GM23338 (cell line): ENCODE data around the gene MPIG6B. TPM values are rescaled to one million over a fixed set of nuclear protein-coding genes. Genes with fewer than 3 reads are reported as not detected.

Source experiments
- ATAC-seq: fragments of 200-7000 bp; cut with Tn5 transposase; 3 replicates; pipeline ENCODE4 v1.9.1; 2020
- DNase-seq: peaks from one replicate; pipeline ENCODE4 v3.0.0-alpha.2; 2015; ENCODE audit warnings: low spot score
- H2AFZ ChIP-seq: fragments of 200-600 bp; sonication (generic); 2 replicates; pipeline ENCODE4 v1.8.0; 2016; ENCODE audit warnings: antibody characterized with exemption, mild to moderate bottlenecking, moderate library complexity
- H3F3A ChIP-seq: fragments of 200-600 bp; sonication (generic); replicated peaks from 2 replicates; pipeline ENCODE4 v1.8.0; 2017; ENCODE audit warnings: antibody characterized with exemption, mixed run types, low read depth
- H3K27ac ChIP-seq: fragments of 200-600 bp; sonication (generic); 2 replicates; pipeline ENCODE4 v1.6.1; 2016; ENCODE audit warnings: low read depth
- H3K27me3 ChIP-seq: fragments of 200-600 bp; sonication (generic); 2 replicates; pipeline ENCODE4 v1.8.0; 2016; ENCODE audit warnings: mild to moderate bottlenecking, mixed run types, moderate library complexity; ENCODE audit not compliant: insufficient read depth
- H3K36me3 ChIP-seq: fragments of 200-600 bp; sonication (generic); 2 replicates; pipeline ENCODE4 v1.8.0; 2016; ENCODE audit warnings: mild to moderate bottlenecking; ENCODE audit not compliant: insufficient read depth
- H3K4me1 ChIP-seq: fragments of 200-600 bp; sonication (generic); 2 replicates; pipeline ENCODE4 v1.8.0; 2016; ENCODE audit warnings: mild to moderate bottlenecking, moderate library complexity; ENCODE audit not compliant: insufficient read depth
- H3K4me2 ChIP-seq: fragments of 200-600 bp; sonication (generic); 2 replicates; pipeline ENCODE4 v1.7.1; 2017; ENCODE audit warnings: mixed run types
- H3K4me3 ChIP-seq: fragments of 200-600 bp; sonication (generic); 2 replicates; pipeline ENCODE4 v1.6.1; 2016; ENCODE audit warnings: mixed run types
- H3K79me2 ChIP-seq: fragments of 200-600 bp; sonication (generic); replicated peaks from 2 replicates; pipeline ENCODE4 v1.8.0; 2017; ENCODE audit warnings: mild to moderate bottlenecking; ENCODE audit not compliant: insufficient read depth
- H3K9me2 ChIP-seq: fragments of 200-600 bp; sonication (generic); 2 replicates; pipeline ENCODE4 v1.8.0; 2017; ENCODE audit not compliant: insufficient read depth
- H4K20me1 ChIP-seq: fragments of 200-600 bp; sonication (generic); replicated peaks from 2 replicates; pipeline ENCODE4 v1.8.0; 2017; ENCODE audit warnings: mild to moderate bottlenecking; ENCODE audit not compliant: insufficient read depth
- H3K27ac Mint-ChIP-seq: 2 replicates; pipeline ENCODE4 v1.8.0; 2020; ENCODE audit warnings: inconsistent platforms, mild to moderate bottlenecking, moderate library complexity, mixed read lengths
- H3K27me3 Mint-ChIP-seq: 3 replicates; pipeline ENCODE4 v1.8.0; 2022; ENCODE audit warnings: low read depth, mild to moderate bottlenecking, moderate library complexity, mixed read lengths, inconsistent platforms; ENCODE audit not compliant: insufficient read depth, poor library complexity
- H3K36me3 Mint-ChIP-seq: 3 replicates; pipeline ENCODE4 v1.8.0; 2021; ENCODE audit warnings: low read depth, mild to moderate bottlenecking, inconsistent platforms, moderate library complexity, mixed read lengths
- H3K4me1 Mint-ChIP-seq: 3 replicates; pipeline ENCODE4 v1.8.0; 2020; ENCODE audit warnings: mild to moderate bottlenecking, inconsistent platforms, mixed read lengths
- H3K4me3 Mint-ChIP-seq: 3 replicates; pipeline ENCODE4 v1.8.0; 2021; ENCODE audit warnings: moderate library complexity, mild to moderate bottlenecking, inconsistent platforms, mixed read lengths
- H3K9me3 Mint-ChIP-seq: 3 replicates; pipeline ENCODE4 v1.8.0; 2020; ENCODE audit warnings: moderate library complexity, mild to moderate bottlenecking, inconsistent platforms, mixed read lengths
- CREB1 ChIP-seq: fragments of 250-450 bp; sonication (Bioruptor Pico); IDR thresholded peaks from 2 replicates; pipeline ENCODE4 v1.5.0; 2020; ENCODE audit warnings: low read depth, mild to moderate bottlenecking, moderate library complexity
- EZH2 ChIP-seq: fragments of 200-600 bp; sonication (generic); IDR thresholded peaks from one replicate; pipeline ENCODE4 v1.8.0; 2017; ENCODE audit warnings: antibody characterized with exemption, mild to moderate bottlenecking, low read depth; ENCODE audit not compliant: unreplicated experiment
- EZH2phosphoT487 ChIP-seq: fragments of 200-600 bp; sonication (generic); IDR thresholded peaks from one replicate; pipeline ENCODE4 v1.8.1; 2018; ENCODE audit warnings: antibody characterized with exemption; ENCODE audit not compliant: unreplicated experiment
- JUNB ChIP-seq: IDR thresholded peaks from one replicate; pipeline ENCODE4 v1.6.1; 2016; ENCODE audit warnings: antibody characterized with exemption; ENCODE audit not compliant: unreplicated experiment
- NANOG ChIP-seq: IDR thresholded peaks from 2 replicates; pipeline ENCODE4 v1.6.1; 2016; ENCODE audit warnings: antibody characterized with exemption, borderline replicate concordance
- ZNF114 ChIP-seq: fragments of 250-450 bp; sonication (Bioruptor Pico); IDR thresholded peaks from 2 replicates; pipeline ENCODE4 v1.5.0; 2020; ENCODE audit warnings: mild to moderate bottlenecking, moderate library complexity
- ZNF331 ChIP-seq: fragments of 250-450 bp; sonication (Bioruptor Pico); IDR thresholded peaks from 2 replicates; pipeline ENCODE4 v1.5.0; 2020; ENCODE audit warnings: low read depth, mild to moderate bottlenecking, moderate library complexity
- polyA plus RNA-seq: library from polyadenylated mRNA; unstranded; fragments of >200 nt; fragmentation: Nextera tagmentation; extraction: Ambion mirVana; gene quantifications from 2 replicates; pipeline ENCODE4 v1.2.1, GENCODE V29; 2016
- total RNA-seq: library from RNA; depleted of rRNA; stranded (reverse); fragments of >200 nt; shearing (Covaris generic); gene quantifications from 2 replicates; pipeline ENCODE4 v1.2.3, GENCODE V29; 2014
- TF ChIP-seq, protein P1 (sequence below): IDR thresholded peaks from one replicate; pipeline ENCODE4 v1.6.1; 2018; ENCODE audit warnings: antibody characterized with exemption; ENCODE audit not compliant: unreplicated experiment
- TF ChIP-seq, protein P2 (sequence below): IDR thresholded peaks from 2 replicates; pipeline ENCODE4 v1.6.1; 2016; ENCODE audit warnings: antibody characterized with exemption

Gene MPIG6B
- total and polyA plus RNA-seq, 2 experiments from 2014 or later, result 0.13 TPM; not detected in 1

DNA sequence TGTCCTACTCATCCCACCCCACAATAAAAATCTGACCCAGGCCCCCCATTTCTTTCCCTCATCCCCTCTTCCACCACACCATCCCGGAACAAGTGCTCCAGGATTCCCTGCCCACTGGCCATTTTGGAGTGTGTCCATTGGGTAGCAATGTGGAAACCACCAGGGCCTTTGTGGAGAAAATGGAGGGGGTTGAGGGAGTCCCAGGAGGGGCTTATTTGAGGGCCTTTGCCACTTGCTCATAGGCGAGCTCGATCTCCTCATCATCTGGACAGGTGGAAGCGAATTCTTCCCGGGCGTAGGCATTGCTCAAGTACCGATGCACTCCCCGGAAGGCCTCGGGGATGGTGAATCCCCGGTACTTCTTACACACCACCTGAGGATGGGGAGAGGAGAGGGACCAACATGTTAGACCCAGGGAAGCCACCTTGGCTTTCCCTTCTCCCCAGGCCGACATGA is 7.5 kb downstream of the MPIG6B start (continued):
- TF ChIP-seq CREB1 (CRISPR knock-in tag), result no peak
- TF ChIP-seq, protein P1, sequence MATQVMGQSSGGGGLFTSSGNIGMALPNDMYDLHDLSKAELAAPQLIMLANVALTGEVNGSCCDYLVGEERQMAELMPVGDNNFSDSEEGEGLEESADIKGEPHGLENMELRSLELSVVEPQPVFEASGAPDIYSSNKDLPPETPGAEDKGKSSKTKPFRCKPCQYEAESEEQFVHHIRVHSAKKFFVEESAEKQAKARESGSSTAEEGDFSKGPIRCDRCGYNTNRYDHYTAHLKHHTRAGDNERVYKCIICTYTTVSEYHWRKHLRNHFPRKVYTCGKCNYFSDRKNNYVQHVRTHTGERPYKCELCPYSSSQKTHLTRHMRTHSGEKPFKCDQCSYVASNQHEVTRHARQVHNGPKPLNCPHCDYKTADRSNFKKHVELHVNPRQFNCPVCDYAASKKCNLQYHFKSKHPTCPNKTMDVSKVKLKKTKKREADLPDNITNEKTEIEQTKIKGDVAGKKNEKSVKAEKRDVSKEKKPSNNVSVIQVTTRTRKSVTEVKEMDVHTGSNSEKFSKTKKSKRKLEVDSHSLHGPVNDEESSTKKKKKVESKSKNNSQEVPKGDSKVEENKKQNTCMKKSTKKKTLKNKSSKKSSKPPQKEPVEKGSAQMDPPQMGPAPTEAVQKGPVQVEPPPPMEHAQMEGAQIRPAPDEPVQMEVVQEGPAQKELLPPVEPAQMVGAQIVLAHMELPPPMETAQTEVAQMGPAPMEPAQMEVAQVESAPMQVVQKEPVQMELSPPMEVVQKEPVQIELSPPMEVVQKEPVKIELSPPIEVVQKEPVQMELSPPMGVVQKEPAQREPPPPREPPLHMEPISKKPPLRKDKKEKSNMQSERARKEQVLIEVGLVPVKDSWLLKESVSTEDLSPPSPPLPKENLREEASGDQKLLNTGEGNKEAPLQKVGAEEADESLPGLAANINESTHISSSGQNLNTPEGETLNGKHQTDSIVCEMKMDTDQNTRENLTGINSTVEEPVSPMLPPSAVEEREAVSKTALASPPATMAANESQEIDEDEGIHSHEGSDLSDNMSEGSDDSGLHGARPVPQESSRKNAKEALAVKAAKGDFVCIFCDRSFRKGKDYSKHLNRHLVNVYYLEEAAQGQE, result no peak
- no peak for TF ChIP-seq EZH2
- TF ChIP-seq, protein P2, sequence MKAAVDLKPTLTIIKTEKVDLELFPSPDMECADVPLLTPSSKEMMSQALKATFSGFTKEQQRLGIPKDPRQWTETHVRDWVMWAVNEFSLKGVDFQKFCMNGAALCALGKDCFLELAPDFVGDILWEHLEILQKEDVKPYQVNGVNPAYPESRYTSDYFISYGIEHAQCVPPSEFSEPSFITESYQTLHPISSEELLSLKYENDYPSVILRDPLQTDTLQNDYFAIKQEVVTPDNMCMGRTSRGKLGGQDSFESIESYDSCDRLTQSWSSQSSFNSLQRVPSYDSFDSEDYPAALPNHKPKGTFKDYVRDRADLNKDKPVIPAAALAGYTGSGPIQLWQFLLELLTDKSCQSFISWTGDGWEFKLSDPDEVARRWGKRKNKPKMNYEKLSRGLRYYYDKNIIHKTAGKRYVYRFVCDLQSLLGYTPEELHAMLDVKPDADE, result no peak

DNA sequence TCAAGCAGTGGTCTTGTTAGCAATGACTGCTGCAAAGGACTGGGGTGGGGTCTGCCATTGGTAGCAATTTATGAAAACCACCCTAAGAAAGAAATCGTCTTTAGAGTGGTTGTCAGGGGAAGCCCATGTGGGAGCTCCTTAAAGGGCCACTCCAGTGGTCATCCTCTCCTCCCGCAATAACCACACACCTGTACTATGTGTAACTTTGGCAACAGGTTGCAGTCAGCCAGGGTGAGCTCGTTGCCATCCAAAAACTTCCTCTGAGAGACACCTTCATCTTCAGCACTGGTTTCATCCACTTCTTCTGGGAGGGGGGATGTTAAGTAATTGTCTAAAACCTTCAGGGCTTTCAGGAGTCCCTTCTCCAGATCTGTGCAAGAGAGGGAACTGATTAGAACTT is 8.9 kb downstream of the MPIG6B start:
- Histone ChIP-seq H3F3A (peaks cover 52% of the 10 kb centered on the region), H3K27me3 (peaks cover 8% of the 10 kb centered on the region; the same call in 1 of the 2 replicates), H2AFZ (no peak overlapping the region), H3K79me2 (peaks cover 27% of the 10 kb centered on the region), H3K27ac (no peak overlapping the region), H3K4me3 (no peak overlapping the region), H3K4me1 (peaks cover 26% of the 10 kb centered on the region), H3K36me3 (peaks cover 29% of the 10 kb centered on the region), H4K20me1 (peaks cover 11% of the 10 kb centered on the region; the same call in 1 of the 2 replicates), H3K9me2 (no peaks in the 10 kb centered on the region), H3K4me2 (no peak overlapping the region)
- no peak overlapping the region for H3K4me3 Mint-ChIP-seq
- H3K27ac Mint-ChIP-seq, result no peak overlapping the region
- no peak for DNase-seq
- peaks cover 36% of the 10 kb centered on the region for H3K4me1 Mint-ChIP-seq
- peaks cover 22% of the 10 kb centered on the region for H3K27me3 Mint-ChIP-seq
- H3K9me3 Mint-ChIP-seq, result no peaks in the 10 kb centered on the region
- TF ChIP-seq NANOG, result no peak
- no peak for TF ChIP-seq EZH2phosphoT487
- peaks cover 51% of the 10 kb centered on the region for H3K36me3 Mint-ChIP-seq
- no peak for ATAC-seq

DNA sequence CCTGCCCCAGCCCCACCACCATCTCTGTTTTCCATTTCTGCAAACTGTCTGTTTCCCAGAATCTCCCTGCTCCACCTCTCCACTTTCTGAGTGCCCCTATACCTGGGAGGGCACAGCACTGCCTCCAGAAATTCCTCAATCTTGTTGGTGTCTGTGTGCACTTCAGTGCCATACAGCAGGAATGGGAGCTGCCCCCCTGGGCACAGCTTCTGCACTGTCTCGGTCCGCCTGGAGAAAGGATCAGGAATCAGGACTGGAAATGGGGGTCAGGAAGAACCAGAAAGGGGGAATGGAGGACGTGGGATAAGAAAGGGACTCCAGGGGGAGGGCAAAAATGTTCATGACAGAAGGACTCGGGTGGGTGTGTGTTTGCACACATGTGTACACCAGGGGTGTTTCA is 10.6 kb downstream of the MPIG6B start:
- TF ChIP-seq NANOG (no peak), ZNF114 (CRISPR knock-in tag) (no peak), JUNB (no peak), ZNF331 (no peak)
- TF ChIP-seq, protein P1, result no peak
- TF ChIP-seq, protein P2, result no peak
- no peaks in the 10 kb centered on the region for H3K9me2 ChIP-seq
- DNase-seq (no peak), ATAC-seq (no peak)
- H3K36me3 ChIP-seq, result peaks cover 29% of the 10 kb centered on the region
- no peak overlapping the region; the same call in 1 of the 2 replicates for H3K27ac Mint-ChIP-seq
- H3K4me1 Mint-ChIP-seq, result peaks cover 49% of the 10 kb centered on the region
- H4K20me1 ChIP-seq, result peaks cover 11% of the 10 kb centered on the region; the same call in 1 of the 2 replicates
- H3K4me1 ChIP-seq, result peaks cover 42% of the 10 kb centered on the region
- H3K4me3 Mint-ChIP-seq, result peak overlapping the region; percentile 92; the same call in 1 of the 3 replicates
- peaks cover 29% of the 10 kb centered on the region for H3K27me3 Mint-ChIP-seq
- no peak overlapping the region for H3K4me3 ChIP-seq
- no peak overlapping the region for H3K4me2 ChIP-seq
- H3K9me3 Mint-ChIP-seq, result no peaks in the 10 kb centered on the region
- peaks cover 42% of the 10 kb centered on the region for H3K36me3 Mint-ChIP-seq
- peaks cover 3% of the 10 kb centered on the region; the same call in 1 of the 2 replicates for H3K27me3 ChIP-seq
- peaks cover 62% of the 10 kb centered on the region for H3F3A ChIP-seq
- H3K27ac ChIP-seq, result no peak overlapping the region
- peaks cover 27% of the 10 kb centered on the region for H3K79me2 ChIP-seq
- no peak overlapping the region for H2AFZ ChIP-seq
